Measurements from ENCODE around the gene TGM4.
"Not testable (repeated sequence)": the region's sequence is repeated elsewhere in the genome, so short reads cannot be mapped to it uniquely, and the experiment has no call there.

TGM4 gene

GRCh38 chr3:44874308-44874707 is at the start of gene TGM4:
TSS of gene TGM4 (plus strand) at chr3:44874608. CDS start at chr3:44874679, 71 bp downstream.
- no peak for DNase-seq

GRCh38 chr3:44825264-44825925 is 49.0 kb upstream of the TGM4 start:
- no peak for DNase-seq

GRCh38 chr3:44827196-44827595 is 47.2 kb upstream of the TGM4 start:
- DNase-seq: no peak

GRCh38 chr3:44831232-44831631 is 43.2 kb upstream of the TGM4 start:
- no peak for DNase-seq

- DNase-seq: no peak
Observed at GRCh38 chr3:44832032-44832431, 42.4 kb upstream of the TGM4 start.

- DNase-seq: no peak
Observed at GRCh38 chr3:44832965-44833364, 41.4 kb upstream of the TGM4 start.

- no peak for DNase-seq
Observed at GRCh38 chr3:44833394-44833793, 41.0 kb upstream of the TGM4 start.

- DNase-seq: no peak
Observed at GRCh38 chr3:44835684-44836083, 38.7 kb upstream of the TGM4 start.

GRCh38 chr3:44842376-44842775 is 32.0 kb upstream of the TGM4 start:
- DNase-seq: no peak

GRCh38 chr3:44845528-44846520 is 28.6 kb upstream of the TGM4 start:
- no peak for DNase-seq

GRCh38 chr3:44848634-44849033 is 25.8 kb upstream of the TGM4 start:
- DNase-seq: no peak

GRCh38 chr3:44856663-44857062 is 17.7 kb upstream of the TGM4 start:
- DNase-seq: not testable (repeated sequence)

GRCh38 chr3:44860117-44860516 is 14.3 kb upstream of the TGM4 start:
- no peak for DNase-seq

GRCh38 chr3:44861412-44862225 is 12.8 kb upstream of the TGM4 start, which contains the start of gene TMEM42:
TSS of gene TMEM42 (plus strand) at chr3:44861912. CDS start at chr3:44861925, 13 bp downstream.
- DNase-seq: peak; percentile 93

- no peak for DNase-seq
Observed at GRCh38 chr3:44862226-44862637, 12.2 kb upstream of the TGM4 start.

- no peak for DNase-seq
Observed at GRCh38 chr3:44865272-44866035, 9.0 kb upstream of the TGM4 start.

GRCh38 chr3:44867421-44868111 is 6.8 kb upstream of the TGM4 start:
- no peak for DNase-seq

GRCh38 chr3:44870375-44871061 is 3.9 kb upstream of the TGM4 start:
- DNase-seq: no peak

GRCh38 chr3:44875596-44875995 is 1.2 kb downstream of the TGM4 start:
- DNase-seq: no peak

GRCh38 chr3:44877333-44877732 is 2.9 kb downstream of the TGM4 start:
- no peak for DNase-seq

GRCh38 chr3:44880284-44880683 is 5.9 kb downstream of the TGM4 start:
- no peak for DNase-seq

Measured in activated CD8-positive, alpha-beta memory T cell treated with anti-CD3 and anti-CD28 coated beads, Interleukin-2, amount 50 U/mL, for 48 hours (primary cell).